DMS79 (cell line): ENCODE results near the gene ARIH2.
"Not testable (repeated sequence)": the region's sequence is repeated elsewhere in the genome, so short reads cannot be mapped to it uniquely, and the experiment has no call there.

Experiments used
- DNase-seq: peaks from one replicate; lab custom pipeline; 2025; lab: John Stamatoyannopoulos, UW

The ARIH2 gene

DNA sequence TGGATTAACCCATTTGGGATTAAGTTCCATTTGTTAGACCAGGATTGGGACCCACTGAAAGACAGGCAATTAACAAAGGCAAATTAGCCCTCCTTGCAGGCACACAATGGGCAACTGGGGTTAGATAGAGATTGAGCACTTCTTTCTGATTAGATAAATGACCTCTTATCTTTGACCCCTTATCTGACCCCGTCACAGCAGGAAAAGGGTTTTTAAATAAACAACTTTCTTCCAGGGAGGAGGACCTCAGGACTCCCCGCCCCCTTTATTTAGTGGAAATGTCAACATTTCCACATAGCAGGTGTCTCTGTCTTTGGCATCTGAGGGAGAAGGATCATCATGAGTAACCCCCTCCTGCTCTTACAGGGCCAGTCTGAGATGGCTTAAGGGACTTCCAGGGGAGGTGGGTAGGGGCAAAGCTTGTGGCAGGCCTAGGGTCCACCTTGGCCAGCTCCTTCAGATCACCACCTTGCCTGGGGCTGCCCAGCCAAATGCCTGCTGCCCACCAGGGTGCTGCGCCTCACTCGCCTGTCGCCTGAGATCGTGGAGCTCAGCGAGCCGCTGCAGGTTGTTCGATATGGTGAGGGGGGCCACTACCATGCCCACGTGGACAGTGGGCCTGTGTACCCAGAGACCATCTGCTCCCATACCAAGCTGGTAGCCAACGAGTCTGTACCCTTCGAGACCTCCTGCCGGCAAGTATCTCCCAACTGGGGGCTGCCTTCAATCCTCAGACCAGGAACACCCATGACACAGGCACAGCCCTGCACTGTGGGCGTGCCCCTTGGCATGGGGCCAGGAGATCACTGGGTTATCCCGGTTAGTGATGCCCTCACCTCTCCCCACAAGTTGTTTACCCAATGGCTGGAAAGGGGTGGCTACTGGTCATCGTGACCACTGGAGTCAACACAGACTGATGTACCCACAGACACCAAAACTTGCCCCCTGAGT is 86.0 kb downstream of the ARIH2 start:
- DNase-seq, result no peak

DNA sequence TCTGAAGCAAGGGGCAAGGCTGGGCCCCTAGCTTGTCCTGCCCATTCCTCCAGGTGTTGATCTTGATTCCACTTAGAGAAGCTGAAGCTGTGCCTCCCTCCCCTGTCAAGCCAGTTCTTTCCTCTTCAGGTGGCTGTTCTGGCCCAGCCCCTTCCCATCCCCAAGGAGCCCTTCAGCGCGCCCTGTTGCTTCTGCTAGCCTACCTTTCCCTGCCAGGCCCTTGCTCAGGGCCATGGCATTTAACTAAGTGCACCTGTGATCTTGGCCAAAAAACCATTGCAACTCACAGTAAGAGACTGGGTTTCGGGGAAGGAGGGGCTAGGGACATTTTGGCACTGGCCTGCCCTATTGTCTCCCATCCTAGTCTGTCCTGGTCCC is 86.7 kb downstream of the ARIH2 start:
- peak; percentile 74 for DNase-seq

DNA sequence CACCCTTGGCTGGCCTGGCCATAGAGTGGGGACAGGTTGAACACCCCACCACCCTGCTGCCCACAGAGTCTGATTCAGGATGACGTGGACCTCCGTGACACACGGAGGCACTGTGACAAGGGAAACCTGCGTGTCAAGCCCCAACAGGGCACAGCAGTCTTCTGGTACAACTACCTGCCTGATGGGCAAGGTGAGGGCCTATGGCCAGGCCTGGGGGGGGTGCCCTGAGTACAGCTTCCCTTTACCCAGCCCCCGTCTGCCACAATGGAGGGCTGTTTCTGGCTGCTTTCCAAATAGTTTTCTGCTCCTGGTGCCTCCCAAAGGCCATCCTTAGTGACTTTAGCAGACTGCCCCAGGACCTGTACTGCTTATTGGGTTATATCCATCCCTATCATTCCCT is 87.4 kb downstream of the ARIH2 start:
- no peak for DNase-seq

DNA sequence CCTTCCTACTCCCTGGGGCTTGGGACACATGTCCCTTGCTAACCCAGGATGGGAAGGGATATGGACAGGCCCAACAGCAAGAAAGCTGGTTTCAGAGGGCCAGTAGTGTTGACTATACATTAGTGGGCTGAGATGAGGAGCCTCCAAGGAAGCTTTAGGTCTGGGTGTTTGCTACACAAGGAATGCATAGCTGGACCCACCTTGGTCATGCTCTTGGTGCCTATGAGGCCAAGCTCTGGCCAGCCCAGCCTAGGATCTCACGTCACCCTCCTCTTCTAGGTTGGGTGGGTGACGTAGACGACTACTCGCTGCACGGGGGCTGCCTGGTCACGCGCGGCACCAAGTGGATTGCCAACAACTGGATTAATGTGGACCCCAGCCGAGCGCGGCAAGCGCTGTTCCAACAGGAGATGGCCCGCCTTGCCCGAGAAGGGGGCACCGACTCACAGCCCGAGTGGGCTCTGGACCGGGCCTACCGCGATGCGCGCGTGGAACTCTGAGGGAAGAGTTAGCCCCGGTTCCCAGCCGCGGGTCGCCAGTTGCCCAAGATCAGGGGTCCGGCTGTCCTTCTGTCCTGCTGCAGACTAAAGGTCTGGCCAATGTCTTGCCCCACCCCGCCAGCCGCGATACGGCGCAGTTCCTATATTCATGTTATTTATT is 87.9 kb downstream of the ARIH2 start:
- DNase-seq, result no peak

DNA sequence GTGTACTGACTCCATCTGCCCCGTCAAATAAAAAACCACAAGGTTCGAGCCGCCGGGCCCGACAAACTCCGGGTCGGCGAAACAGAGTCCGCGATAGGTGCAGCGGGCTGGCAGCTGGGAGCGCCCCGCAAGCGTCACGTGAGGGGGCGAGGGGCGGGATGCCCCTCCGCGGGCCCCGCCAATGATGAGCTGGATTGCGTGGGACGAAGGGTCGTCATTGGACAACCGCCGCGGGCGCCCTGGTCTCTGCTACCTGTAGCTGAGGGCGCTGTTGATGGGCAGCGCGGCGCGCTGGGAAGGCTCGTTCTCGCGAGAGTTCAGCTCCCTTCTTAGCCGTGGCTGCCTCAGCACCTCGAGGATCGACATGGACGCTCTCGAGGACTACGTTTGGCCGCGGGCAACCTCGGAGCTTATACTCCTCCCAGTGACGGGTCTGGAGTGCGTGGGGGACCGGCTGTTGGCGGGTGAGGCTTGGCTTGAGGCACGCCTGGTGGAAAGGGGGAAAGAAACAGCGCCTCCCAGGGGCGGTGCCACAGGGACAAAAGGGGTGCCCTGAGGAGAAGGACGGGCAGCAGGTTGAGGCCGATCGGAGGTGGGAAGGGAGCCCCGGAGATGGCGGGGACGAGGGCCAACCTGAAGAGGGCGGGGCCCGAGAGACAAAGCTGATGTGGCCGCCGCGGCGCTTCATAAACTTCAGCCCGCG is 88.6 kb downstream of the ARIH2 start, which contains the start of gene WDR6:
WDR6 (plus strand) TSS at position 324 of the 703 bp plus-strand sequence; CDS start at position 365, 41 bp downstream.
- DNase-seq, result peak; percentile 85

DNA sequence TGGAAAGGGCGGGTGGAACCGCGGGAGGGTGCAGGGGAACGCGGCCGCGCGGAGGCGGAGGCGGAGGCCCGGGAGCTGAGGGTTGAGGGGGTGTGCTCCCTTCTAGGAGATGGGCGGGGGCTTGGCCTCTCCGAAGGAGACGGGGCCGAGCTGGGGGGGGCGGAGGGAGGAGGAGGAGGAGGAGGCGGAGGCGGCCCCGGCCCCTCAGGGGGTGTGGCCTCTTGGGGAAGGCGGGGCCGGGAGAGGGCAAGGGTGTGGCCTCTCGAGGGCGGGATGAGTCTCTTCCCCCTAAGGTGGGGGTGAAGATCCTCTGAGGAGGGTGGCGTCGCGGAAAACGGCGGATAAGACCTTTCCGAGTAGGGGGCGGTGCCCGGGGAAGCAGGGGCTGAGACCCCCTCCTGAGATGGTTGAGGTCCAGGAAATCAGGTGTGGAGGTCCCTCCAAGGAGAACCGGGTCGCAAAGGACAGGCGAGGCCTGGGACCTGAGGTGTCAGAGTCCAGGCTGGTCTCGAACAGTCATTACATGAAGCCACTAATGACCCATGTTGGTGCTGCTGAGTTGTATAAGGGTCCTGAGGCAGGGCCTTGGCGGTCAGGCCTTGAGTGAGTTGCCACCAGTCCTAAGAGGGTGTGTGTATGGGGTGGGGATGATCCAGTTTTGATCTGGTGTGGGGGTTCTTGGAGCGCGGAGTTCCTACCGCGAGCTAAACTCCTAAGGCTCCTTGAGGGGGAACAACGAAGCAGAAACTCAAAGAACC is 89.3 kb downstream of the ARIH2 start:
- peak; percentile 38 for DNase-seq

DNA sequence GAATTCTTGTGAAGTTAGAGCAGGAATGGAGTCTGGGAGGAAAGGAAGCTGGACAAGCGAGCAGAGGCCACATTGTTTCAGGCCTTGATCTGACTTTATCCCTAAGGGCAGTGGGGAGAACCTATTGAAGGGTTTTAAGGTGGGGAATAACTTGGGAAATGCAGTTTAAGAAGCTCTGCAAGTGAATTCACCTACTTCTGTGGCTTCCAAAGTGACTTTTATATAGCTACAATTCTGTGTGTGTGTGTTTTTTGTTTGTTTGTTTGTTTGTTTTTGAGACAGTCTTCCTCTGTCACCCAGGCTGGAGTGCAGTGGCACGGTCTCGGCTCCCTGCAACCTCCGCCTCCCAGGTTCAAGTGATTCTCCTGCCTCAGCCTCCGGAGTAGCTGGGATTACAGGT is 90.0 kb downstream of the ARIH2 start:
- not testable (repeated sequence) for DNase-seq

DNA sequence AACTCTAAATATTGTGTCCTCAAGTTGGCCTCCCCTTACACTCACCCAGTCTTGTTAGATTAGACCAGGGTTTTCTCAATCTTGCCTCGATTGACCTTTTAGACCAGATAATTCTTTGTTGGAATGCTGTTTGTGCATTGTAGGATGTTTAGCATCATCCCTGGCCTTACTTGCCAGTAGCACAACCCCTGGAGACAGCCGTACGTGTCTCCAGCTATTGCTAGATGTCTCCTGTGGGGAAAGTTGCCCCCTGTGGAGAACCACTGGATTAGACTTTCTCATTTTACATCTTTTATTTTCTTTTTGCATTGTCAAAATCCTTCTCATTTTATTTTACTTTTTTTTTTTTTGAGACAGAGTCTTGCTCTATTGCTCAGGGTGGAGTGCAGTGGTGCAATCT is 90.8 kb downstream of the ARIH2 start:
- DNase-seq, result no peak

DNA sequence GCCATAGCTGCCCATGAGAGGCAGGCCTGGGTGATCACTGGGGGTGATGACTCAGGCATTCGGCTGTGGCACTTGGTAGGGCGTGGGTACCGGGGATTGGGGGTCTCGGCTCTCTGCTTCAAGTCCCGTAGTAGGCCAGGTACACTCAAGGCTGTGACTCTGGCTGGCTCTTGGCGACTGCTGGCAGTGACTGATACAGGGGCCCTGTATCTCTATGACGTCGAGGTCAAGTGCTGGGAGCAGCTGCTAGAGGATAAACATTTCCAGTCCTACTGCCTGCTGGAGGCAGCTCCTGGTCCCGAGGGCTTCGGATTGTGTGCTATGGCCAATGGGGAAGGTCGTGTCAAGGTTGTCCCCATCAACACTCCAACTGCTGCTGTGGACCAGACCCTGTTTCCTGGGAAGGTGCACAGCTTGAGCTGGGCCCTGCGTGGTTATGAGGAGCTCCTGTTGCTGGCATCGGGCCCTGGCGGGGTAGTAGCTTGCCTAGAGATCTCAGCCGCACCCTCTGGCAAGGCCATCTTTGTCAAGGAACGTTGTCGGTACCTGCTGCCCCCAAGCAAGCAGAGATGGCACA is 93.9 kb downstream of the ARIH2 start:
- DNase-seq, result no peak

DNA sequence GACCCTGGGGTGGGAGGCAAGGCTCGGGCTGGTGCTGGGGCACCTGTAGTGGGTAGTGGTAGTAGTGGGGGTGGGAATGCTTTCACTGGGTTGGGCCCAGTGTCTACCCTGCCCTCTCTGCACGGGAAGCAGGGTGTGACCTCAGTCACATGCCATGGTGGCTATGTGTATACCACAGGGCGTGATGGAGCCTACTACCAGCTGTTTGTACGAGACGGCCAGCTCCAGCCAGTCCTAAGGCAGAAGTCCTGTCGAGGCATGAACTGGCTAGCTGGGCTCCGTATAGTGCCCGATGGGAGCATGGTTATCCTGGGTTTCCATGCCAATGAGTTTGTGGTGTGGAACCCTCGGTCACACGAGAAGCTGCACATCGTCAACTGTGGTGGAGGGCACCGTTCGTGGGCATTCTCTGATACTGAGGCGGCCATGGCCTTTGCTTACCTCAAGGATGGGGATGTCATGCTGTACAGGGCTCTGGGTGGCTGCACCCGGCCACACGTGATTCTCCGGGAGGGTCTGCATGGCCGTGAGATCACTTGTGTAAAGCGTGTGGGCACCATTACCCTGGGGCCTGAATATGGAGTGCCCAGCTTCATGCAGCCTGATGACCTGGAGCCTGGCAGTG is 94.6 kb downstream of the ARIH2 start:
- DNase-seq, result no peak

DNA sequence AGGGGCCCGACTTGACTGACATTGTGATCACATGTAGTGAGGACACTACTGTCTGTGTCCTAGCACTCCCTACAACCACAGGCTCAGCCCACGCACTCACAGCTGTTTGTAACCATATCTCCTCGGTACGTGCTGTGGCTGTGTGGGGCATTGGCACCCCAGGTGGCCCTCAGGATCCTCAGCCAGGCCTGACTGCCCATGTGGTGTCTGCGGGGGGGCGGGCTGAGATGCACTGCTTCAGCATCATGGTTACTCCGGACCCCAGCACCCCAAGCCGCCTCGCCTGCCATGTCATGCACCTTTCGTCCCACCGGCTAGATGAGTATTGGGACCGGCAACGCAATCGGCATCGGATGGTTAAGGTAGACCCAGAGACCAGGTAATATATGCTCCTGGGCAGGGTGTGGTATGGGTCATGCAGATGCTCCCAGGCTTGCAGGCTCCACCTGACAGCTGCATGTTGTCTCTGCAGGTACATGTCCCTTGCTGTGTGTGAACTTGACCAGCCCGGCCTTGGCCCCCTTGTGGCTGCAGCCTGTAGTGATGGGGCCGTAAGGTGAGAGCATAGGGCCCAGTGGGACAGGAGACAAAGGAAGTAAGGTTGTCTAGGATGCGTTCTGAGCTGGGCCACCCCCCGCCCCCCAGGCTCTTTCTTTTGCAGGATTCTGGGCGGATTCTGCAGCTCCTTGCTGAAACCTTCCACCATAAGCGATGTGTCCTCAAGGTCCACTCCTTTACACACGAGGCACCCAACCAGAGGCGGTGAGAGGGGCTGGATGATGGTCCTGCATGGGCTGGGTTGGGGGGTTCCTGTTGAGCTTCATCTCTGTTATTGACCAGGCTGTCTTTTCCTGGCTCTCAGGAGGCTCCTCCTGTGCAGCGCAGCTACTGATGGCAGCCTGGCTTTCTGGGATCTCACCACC is 95.4 kb downstream of the ARIH2 start:
- DNase-seq, result no peak

DNA sequence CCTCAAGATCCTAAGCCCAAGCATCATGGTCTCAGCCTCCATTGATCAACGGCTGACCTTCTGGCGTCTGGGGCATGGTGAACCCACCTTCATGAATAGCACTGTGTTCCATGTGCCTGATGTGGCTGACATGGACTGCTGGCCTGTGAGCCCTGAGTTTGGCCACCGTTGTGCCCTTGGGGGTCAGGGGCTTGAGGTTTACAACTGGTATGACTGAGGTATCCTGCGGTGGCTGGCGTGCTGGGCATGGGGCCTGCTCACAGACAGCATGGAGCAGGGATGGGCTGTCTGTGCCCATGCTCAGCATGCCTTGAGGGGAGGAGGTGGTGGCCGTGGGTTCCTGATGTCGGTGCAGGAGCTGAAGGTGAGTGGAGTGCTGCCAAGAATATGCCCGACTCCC is 96.4 kb downstream of the ARIH2 start:
- no peak for DNase-seq

DNA sequence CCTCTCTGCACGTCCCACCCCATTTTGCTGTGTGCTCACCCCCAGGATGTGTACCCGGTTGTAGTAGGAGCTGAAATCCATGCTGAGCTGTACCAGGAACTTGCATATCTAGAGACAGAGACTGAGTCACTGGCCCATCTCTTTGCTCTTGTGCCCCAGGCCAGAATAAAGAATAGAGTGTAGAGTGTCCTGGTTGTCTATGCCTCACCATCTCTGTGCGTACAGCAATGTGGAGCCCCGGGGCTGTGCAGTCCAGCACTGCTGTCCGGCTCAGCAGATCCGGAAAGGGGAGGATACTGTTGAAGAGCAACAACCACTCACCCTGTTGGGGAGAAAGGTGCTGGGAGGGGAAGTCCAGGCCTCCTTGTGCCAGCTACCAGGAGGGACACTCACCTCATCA is 97.1 kb downstream of the ARIH2 start:
- no peak for DNase-seq

DNA sequence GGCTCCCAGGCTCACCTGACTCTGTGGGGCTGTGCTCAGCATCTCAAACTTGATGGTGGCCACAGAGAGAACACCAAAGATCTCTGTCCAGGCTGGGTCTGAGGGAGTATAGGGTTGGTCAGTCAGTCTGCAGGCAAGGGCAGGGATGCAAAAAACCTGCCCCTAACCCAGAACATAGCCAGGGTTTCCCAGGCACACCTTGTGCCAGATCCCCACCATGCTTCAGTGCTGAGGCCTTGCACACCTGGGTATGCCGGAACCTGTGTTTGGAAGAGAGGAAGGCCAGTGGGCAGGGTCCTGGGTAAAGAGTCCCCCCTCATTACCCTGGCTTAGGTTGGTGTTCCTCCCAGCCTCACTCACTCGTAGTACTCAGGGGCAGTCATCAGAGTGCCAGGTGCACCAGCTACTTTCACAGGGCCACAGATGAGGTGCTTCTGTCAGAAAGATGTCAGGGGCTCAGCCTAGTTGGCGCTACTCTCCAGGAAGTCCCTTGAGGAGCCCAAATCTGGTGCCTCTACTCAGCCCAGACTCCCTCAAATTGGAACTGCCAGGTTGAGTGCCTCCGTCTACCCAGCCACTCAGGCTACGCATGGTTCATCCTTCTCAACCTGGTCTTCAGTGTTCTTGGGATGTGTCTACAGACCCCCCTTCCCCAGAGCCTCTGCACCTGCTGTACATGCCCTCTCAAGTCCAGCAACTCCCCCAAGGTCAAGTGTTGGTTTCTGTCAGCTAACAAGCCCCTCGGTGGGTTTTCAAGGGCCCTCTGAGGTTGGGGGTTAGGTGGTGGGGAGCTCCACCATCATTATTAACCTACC is 98.0 kb downstream of the ARIH2 start:
- DNase-seq, result peak; percentile 59

DNA sequence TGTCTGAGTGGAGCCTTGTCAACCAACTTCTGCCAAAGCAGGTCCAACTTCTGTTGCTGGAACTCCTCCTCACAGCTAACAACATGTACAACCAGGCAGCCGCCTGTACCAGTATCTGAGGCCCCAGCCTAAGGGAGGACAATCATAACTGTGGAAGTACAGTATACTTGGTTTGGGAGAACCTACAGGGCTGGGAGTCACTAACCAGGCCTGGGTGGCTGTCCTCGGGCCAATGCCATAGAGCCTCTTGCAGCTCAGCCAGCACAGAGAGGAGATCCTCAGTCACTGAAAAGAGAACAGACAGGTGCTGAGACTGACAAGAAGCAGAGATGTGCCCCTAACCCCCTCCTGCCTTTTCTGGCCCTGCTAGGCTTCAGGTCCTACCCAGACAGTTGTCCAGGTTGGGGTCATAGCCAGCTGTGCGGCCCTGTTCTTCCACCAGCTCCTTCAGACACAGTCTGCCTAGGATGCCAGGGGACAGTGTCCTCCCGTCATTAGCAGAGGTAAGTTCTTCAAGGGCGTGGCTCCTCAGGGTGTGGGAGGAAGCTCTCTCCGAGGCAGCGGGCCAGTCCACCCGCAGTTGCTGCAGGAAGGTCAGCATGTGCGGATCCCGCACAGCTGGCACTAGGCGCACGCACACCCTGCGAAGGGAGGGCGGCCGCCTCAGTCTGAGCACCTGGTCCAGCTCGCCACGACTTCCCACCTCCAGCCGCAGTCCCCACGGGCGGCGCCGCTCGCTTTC is 98.8 kb downstream of the ARIH2 start:
- DNase-seq, result no peak

DNA sequence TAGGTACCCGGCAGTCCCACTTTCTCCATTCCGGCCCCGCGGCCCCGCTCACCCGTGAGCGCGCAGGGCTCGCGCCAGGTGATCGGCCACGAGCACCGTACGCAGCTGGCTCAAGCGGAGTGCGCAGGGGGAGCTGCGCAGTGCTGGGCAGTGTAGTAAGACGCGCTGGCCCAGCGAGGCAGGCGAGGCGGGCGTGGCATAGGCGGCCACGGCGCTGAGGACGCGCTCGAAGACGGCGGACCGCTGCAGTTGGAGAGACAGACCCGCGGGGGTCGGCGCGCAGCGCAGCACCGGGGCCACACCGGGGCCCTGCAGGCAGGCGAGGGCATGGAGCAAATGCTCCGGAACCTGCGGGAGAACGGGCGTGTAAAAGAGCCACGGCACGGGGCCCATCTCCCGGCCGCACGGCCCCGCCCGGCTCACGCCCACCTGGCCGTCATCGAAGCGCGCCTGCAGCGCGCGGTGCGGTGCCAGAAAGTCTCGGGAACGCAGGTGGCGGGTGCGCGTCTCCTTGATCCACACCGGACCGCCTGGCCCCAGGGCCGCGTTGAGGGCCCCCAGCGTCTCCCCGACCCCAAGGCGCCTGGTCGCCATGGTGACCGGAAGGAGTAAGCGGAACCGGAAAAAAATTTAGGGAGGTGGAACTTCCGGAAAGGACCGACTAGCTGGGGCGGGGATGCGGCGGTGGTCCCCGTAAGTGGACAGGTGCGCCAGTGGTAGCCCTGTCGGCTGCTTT is 99.5 kb downstream of the ARIH2 start, which contains the start of gene DALRD3:
DALRD3 (minus strand) TSS at position 610 of the 736 bp plus-strand sequence; CDS start at position 594, 16 bp downstream.
- DNase-seq, result peak; percentile 67

DNA sequence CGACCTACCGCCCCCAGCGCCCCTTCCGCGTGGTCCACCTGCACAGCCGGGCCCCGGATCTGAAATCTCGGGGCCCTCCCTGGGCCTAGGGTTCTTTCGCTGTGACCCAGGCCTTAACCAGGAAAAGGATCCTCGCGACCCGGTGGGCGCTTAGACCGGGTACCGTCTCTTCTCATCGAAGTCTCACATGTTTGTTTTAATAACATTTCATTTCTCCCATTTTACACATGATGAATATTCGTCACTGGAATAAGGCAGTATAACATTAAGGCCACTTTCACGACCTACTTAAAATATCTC is 100.0 kb downstream of the ARIH2 start:
- DNase-seq, result no peak

DNA sequence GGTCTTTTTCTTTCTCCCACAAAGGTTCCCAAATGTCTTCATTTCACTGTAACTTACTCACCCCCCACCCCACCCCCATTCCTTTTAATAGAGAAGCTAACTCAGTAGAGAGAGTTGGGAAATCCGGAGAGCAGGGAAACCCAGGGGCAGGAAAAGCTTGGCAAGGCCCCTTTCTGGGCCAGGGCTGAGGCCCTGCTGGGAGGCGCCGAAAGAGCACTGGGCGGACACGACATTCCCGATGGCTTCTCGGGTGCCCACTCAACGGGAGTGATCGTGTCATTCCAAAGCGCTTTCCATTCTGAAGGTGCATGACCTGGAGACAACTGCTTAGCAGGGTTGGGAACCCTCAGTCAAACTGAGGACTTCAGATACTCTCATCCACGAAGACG is 101.3 kb downstream of the ARIH2 start:
- DNase-seq, result no peak
